IMR-90 (cell line): ENCODE measurements around the gene LRRTM3. TPM values are rescaled to one million over a fixed set of nuclear protein-coding genes. Genes with fewer than 3 reads are reported as not detected.

Experiments
- ATAC-seq: fragments of 200-7000 bp; cut with Tn5 transposase; 2 replicates; pipeline ENCODE4 v1.9.1; 2020; ENCODE audit warnings: low read depth, mild to moderate bottlenecking, moderate library complexity
- BruUV-seq: library from RNA; stranded (reverse); fragments of 400-500 nt; replicated peaks from 2 replicates; lab custom pipeline; 2021; lab: Mats Ljungman, UMichigan
- CTCF ChIA-PET: fragments of 300-600 bp; formaldehyde crosslinking; extraction: SDS; loops from one replicate; lab custom pipeline; 2021; ENCODE audit warnings: antibody characterized with exemption; lab: Yijun Ruan, JAX
- POLR2A ChIA-PET: fragments of 300-600 bp; sonication (Branson Sonifier 250); formaldehyde crosslinking; loops from one replicate; lab custom pipeline; 2022; ENCODE audit warnings: antibody characterized with exemption; ENCODE audit not compliant: unreplicated experiment; lab: Charles Lee
- DNase-seq: peaks from one replicate; pipeline ENCODE4 v3.0.0; 2013
- H2AFZ ChIP-seq: replicated peaks from 2 replicates; pipeline ENCODE3; 2013; ENCODE audit warnings: low read length, mild to moderate bottlenecking; ENCODE audit not compliant: poor library complexity
- H2AK5ac ChIP-seq: 2 replicates; pipeline ENCODE4 v1.6.1; 2013; ENCODE audit warnings: low read depth, low read length, inconsistent platforms
- H2AK9ac ChIP-seq: replicated peaks from 2 replicates; pipeline ENCODE3; 2013; ENCODE audit warnings: mild to moderate bottlenecking, low read depth, low read length, moderate library complexity; ENCODE audit not compliant: poor library complexity
- H2BK120ac ChIP-seq: 2 replicates; pipeline ENCODE4 v1.6.1; 2013; ENCODE audit warnings: low read depth, low read length, inconsistent platforms
- H2BK15ac ChIP-seq: 3 replicates; pipeline ENCODE4 v1.6.1; 2013; ENCODE audit warnings: low read depth, low read length, inconsistent platforms
- H2BK20ac ChIP-seq: 2 replicates; pipeline ENCODE4 v1.6.1; 2013; ENCODE audit warnings: low read depth, mild to moderate bottlenecking, inconsistent platforms, low read length, moderate library complexity
- H2BK5ac ChIP-seq: 2 replicates; pipeline ENCODE4 v1.6.1; 2013; ENCODE audit warnings: mild to moderate bottlenecking, low read depth, low read length, inconsistent platforms; ENCODE audit not compliant: poor library complexity, severe bottlenecking
- H3K14ac ChIP-seq: replicated peaks from 2 replicates; pipeline ENCODE4 v1.6.1; 2013; ENCODE audit warnings: low read depth, low read length, inconsistent platforms
- H3K18ac ChIP-seq: 2 replicates; pipeline ENCODE4 v1.6.1; 2013; ENCODE audit warnings: low read depth, low read length, control low read depth
- H3K23ac ChIP-seq: 2 replicates; pipeline ENCODE4 v1.6.1; 2013; ENCODE audit warnings: low read depth, low read length, inconsistent platforms
- H3K27ac ChIP-seq: 2 replicates; pipeline ENCODE4 v1.5.1; 2013; ENCODE audit warnings: mild to moderate bottlenecking, control low read depth, low read length; ENCODE audit not compliant: insufficient read depth
- H3K27me3 ChIP-seq: 2 replicates; pipeline ENCODE4 v1.6.1; 2013; ENCODE audit warnings: low read length; ENCODE audit not compliant: control insufficient read depth, insufficient read depth
- H3K36me3 ChIP-seq: 2 replicates; pipeline ENCODE4 v1.6.1; 2013; ENCODE audit warnings: low read length, mixed read lengths; ENCODE audit not compliant: control insufficient read depth, insufficient read depth
- H3K4ac ChIP-seq: 2 replicates; pipeline ENCODE4 v1.6.1; 2013; ENCODE audit warnings: low read depth, low read length, inconsistent platforms
- H3K4me1 ChIP-seq: 2 replicates; pipeline ENCODE4 v1.6.1; 2013; ENCODE audit warnings: low read length, mixed read lengths; ENCODE audit not compliant: control insufficient read depth, insufficient read depth
- H3K4me2 ChIP-seq: 2 replicates; pipeline ENCODE4 v1.6.1; 2013; ENCODE audit warnings: low read depth, mild to moderate bottlenecking, control low read depth, low read length, moderate library complexity
- H3K4me3 ChIP-seq: 2 replicates; pipeline ENCODE4 v1.5.1; 2013; ENCODE audit warnings: low read depth, mild to moderate bottlenecking, control low read depth, low read length, moderate library complexity; ENCODE audit not compliant: insufficient read depth
- H3K56ac ChIP-seq: 2 replicates; pipeline ENCODE4 v1.6.1; 2013; ENCODE audit warnings: low read length, inconsistent platforms; ENCODE audit not compliant: insufficient read depth; ENCODE audit errors: extremely low read depth
- H3K79me1 ChIP-seq, 2 experiments: 2 replicates each; pipeline ENCODE4 v1.6.1; 2013; ENCODE audit warnings: low read length in 2 of 2, inconsistent platforms in 1 of 2, low read depth in 1 of 2
- H3K9ac ChIP-seq: 2 replicates; pipeline ENCODE4 v1.6.1; 2013; ENCODE audit warnings: low read depth, low read length, control low read depth
- H3K9me1 ChIP-seq: 2 replicates; pipeline ENCODE4 v1.6.1; 2013; ENCODE audit warnings: low read length, inconsistent platforms; ENCODE audit not compliant: insufficient read depth
- H3K9me3 ChIP-seq: 2 replicates; pipeline ENCODE4 v1.6.1; 2013; ENCODE audit warnings: low read length; ENCODE audit not compliant: control insufficient read depth, insufficient read depth
- H4K20me1 ChIP-seq: 2 replicates; pipeline ENCODE4 v1.6.1; 2013; ENCODE audit warnings: low read length, inconsistent platforms; ENCODE audit not compliant: insufficient read depth
- H4K5ac ChIP-seq: 2 replicates; pipeline ENCODE4 v1.6.1; 2013; ENCODE audit warnings: mild to moderate bottlenecking, low read depth, low read length, control low read depth
- H4K8ac ChIP-seq, 2 experiments: 2 replicates each; pipeline ENCODE4 v1.6.1; 2013; ENCODE audit warnings: low read depth in 2 of 2, low read length in 2 of 2, control low read depth in 1 of 2, inconsistent platforms in 1 of 2
- H4K91ac ChIP-seq: 2 replicates; pipeline ENCODE4 v1.6.1; 2013; ENCODE audit warnings: low read depth, low read length, inconsistent platforms; ENCODE audit not compliant: insufficient read depth
- BHLHE40 ChIP-seq: fragments of 150-350 bp; IDR thresholded peaks from 2 replicates; pipeline ENCODE4 v1.6.1; 2016; ENCODE audit warnings: mild to moderate bottlenecking, low read depth, low read length
- CHD1 ChIP-seq: IDR thresholded peaks from 2 replicates; pipeline ENCODE4 v1.6.1; 2012; ENCODE audit warnings: low read depth, low read length, improper control_type of control experiment
- CTCF ChIP-seq: conservative IDR thresholded peaks from 2 replicates; pipeline ENCODE4 v1.5.1; 2012; ENCODE audit warnings: mild to moderate bottlenecking, low read depth, low read length, improper control_type of control experiment
- ELK1 ChIP-seq: fragments of 150-350 bp; IDR thresholded peaks from 2 replicates; pipeline ENCODE4 v1.6.1; 2016; ENCODE audit warnings: low read depth, mild to moderate bottlenecking, low read length, moderate library complexity, borderline replicate concordance
- FOS ChIP-seq: fragments of 150-350 bp; IDR thresholded peaks from 2 replicates; pipeline ENCODE4 v1.6.1; 2016; ENCODE audit warnings: low read depth, low read length
- MAFK ChIP-seq: IDR thresholded peaks from 2 replicates; pipeline ENCODE4 v1.6.1; 2012; ENCODE audit warnings: low read depth, low read length, improper control_type of control experiment
- MAZ ChIP-seq: IDR thresholded peaks from 2 replicates; pipeline ENCODE4 v1.6.1; 2012; ENCODE audit warnings: low read depth, mild to moderate bottlenecking, low read length, improper control_type of control experiment, moderate library complexity, borderline replicate concordance
- MXI1 ChIP-seq: IDR thresholded peaks from 2 replicates; pipeline ENCODE4 v1.6.1; 2012; ENCODE audit warnings: low read depth, mild to moderate bottlenecking, low read length, moderate library complexity, borderline replicate concordance
- POLR2A ChIP-seq: IDR thresholded peaks from 2 replicates; pipeline ENCODE4 v1.6.1; 2012; ENCODE audit warnings: mild to moderate bottlenecking, low read depth, low read length
- RAD21 ChIP-seq: IDR thresholded peaks from 2 replicates; pipeline ENCODE4 v1.6.1; 2012; ENCODE audit warnings: low read length, improper control_type of control experiment
- RFX5 ChIP-seq: IDR thresholded peaks from 2 replicates; pipeline ENCODE4 v1.8.0; 2012; ENCODE audit warnings: low read depth, mild to moderate bottlenecking, low read length, moderate library complexity
- SMC3 ChIP-seq: fragments of 150-350 bp; IDR thresholded peaks from 2 replicates; pipeline ENCODE4 v1.6.1; 2016; ENCODE audit warnings: low read depth, mild to moderate bottlenecking, antibody characterized with exemption, low read length, moderate library complexity
- USF2 ChIP-seq: fragments of 150-350 bp; IDR thresholded peaks from 2 replicates; pipeline ENCODE4 v1.6.1; 2017; ENCODE audit warnings: mild to moderate bottlenecking, antibody characterized with exemption, low read length, low read depth
- WGBS, 2 experiments: methylation state at CpG; one replicate each; pipeline versions ENCODE4 v1.1.5 to v1.1.7; 2013; ENCODE audit warnings: missing lambda C conversion rate in 2 of 2; ENCODE audit not compliant: insufficient read length in 1 of 2; ENCODE audit errors: extremely low coverage in 2 of 2; 5-methylcytosine and 5-hydroxymethylcytosine counted together
- dilution Hi-C: fragments of 300-500 bp; cut with HindIII; formaldehyde crosslinking; loops from one replicate; pipeline ENCODE4 v1.14.3; 2018; ENCODE audit warnings: low sequenced_read_pairs; ENCODE audit not compliant: unreplicated experiment
- in situ Hi-C: fragments of 300-500 bp; cut with MboI; formaldehyde crosslinking; loops from 3 replicates; pipeline ENCODE4 v1.14.3; 2019; ENCODE audit warnings: low sequenced_read_pairs, inconsistent platforms, mixed read lengths
- intact Hi-C: fragments of 100-400 bp; cut with micrococcal nuclease; formaldehyde crosslinking; loops from 2 replicates; pipeline ENCODE4 v1.10.0; 2022
- polyA plus RNA-seq, 3 experiments: library from polyadenylated mRNA; depleted of rRNA; stranded (reverse); fragments of >200 nt; gene quantifications; 2 replicates each; pipeline ENCODE4 v1.2.3, GENCODE V29; 2012; ENCODE audit warnings: low replicate concordance in 1 of 3
- total RNA-seq: library from RNA; depleted of rRNA; stranded (reverse); fragments of >200 nt; gene quantifications from 2 replicates; pipeline ENCODE4 v1.2.3, GENCODE V29; 2012

The LRRTM3 gene
- total and polyA plus RNA-seq, 2 of the 4 experiments (the other 2 are of a cell fraction): under 0.01 TPM; not detected in 1

- no peak overlapping the region for H4K8ac ChIP-seq
- H3K4me1 ChIP-seq: no peaks in the 10 kb centered on the region
- H2BK15ac ChIP-seq: no peak overlapping the region
- no CpG with 5 or more reads among the region's 3 CpGs for WGBS, 2 experiments
- H3K4ac ChIP-seq: no peak overlapping the region
- no peak overlapping the region for H3K14ac ChIP-seq
- no peak for ATAC-seq
- H2BK120ac ChIP-seq: no peak overlapping the region
- H3K27ac ChIP-seq: no peak overlapping the region
- dilution Hi-C loops: no loop called here
- H3K18ac ChIP-seq: no peak overlapping the region
- DNase-seq: no peak
- no peak overlapping the region for H2BK20ac ChIP-seq
- BruUV-seq: no TSS peak
- no peak overlapping the region for H4K91ac ChIP-seq
- no peaks in the 10 kb centered on the region for H3K27me3 ChIP-seq
- H2BK5ac ChIP-seq: no peak overlapping the region
- H2AK9ac ChIP-seq: no peak overlapping the region
- ChIA-PET POLR2A (no interaction called here), CTCF (no interaction called here)
- no peak overlapping the region for H3K56ac ChIP-seq
- no peaks in the 10 kb centered on the region for H4K20me1 ChIP-seq
- in situ Hi-C loops: no loop called here
- intact Hi-C loops: no loop called here
- no peak overlapping the region for H4K5ac ChIP-seq
- H2AK5ac ChIP-seq: no peak overlapping the region
- H3K23ac ChIP-seq: no peak overlapping the region
- H3K79me1 ChIP-seq: no peaks in the 10 kb centered on the region
- H3K36me3 ChIP-seq: no peaks in the 10 kb centered on the region
- no peak overlapping the region for H3K4me3 ChIP-seq
- H3K9ac ChIP-seq: no peak overlapping the region
- H3K9me1 ChIP-seq: no peaks in the 10 kb centered on the region
- H3K9me3 ChIP-seq: no peaks in the 10 kb centered on the region
- H3K4me2 ChIP-seq: no peak overlapping the region
- TF ChIP-seq RFX5 (no peak), FOS (no peak), MAZ (no peak), SMC3 (no peak), USF2 (no peak), MXI1 (no peak), CTCF (no peak), RAD21 (no peak), MAFK (no peak), BHLHE40 (no peak), ELK1 (no peak), POLR2A (no peak), CHD1 (no peak)
- H2AFZ ChIP-seq: no peak overlapping the region
These were observed 74.1 kb downstream of the LRRTM3 start for GRCh38 chr10:66999762-67000545.
